ENCODE data around the gene SRRT. TPM values are rescaled to one million over a fixed set of nuclear protein-coding genes. Genes with fewer than 3 reads are reported as not detected.
"Not testable (repeated sequence)": the region's sequence is repeated elsewhere in the genome, so short reads cannot be mapped to it uniquely, and the experiment has no call there.

Gene SRRT
- total RNA-seq, 6 donors from 2014 or later, result 57.9 to 324 (median 111) TPM

DNA sequence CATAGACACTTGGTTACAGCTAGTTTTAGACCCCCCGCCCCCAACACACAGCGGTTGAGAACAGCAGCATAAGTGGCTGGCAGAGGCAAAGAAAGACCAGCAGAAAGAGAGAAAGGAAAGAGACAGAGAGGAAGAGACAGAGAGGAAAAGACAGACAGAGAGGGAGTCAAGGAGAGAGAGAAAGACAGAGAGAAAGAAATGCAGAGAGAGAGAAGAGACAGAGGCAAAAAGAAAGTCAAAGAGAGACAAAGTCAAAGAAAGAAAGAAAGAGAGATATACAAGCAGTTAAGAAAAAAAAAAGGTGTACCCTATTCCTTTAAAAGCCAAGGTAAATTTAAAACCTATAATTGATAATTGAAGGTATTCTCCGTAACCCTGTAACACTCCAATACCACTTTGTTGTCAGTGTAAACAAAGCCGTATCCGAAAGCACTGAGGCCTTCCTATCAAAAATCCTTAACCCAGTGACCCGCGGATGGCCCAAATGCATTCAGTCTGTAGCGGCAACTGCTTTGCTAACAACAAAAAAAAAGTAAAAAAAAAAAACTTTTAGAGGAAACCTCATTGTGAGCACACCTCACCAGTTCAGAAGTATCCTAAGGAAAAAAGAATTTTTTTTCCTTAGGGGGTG, 34.3 kb upstream of the SRRT start:
- WGBS, 2 donors, result 58 to 73% methylated on average over 8 of the region's 8 CpGs
- H3K27ac ChIP-seq, result no peak overlapping the region

DNA sequence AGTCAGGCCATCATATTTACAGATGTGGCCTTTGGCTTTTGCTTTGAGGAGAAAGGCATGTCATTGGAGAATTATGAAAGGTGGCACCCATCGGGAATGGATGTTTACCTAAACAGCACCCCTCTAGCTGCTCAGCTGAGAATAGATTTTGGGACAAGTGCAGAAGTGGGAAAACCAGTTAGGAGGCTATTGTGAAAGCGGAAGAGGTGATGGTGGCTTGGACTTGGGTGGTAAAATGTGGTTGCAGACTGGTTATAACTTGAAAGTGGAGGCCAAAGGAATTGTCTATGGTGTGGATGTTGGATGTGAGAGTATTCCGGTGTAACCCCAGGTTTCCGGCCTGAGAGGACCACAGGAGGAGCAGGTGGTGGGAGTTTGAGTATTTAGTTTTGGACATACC, 27.5 kb upstream of the SRRT start:
- TF ChIP-seq EP300 (IDR thresholded peaks at IDR 0.05) (no peak), POLR2AphosphoS5 (IDR thresholded peaks at IDR 0.05) (no peak), POLR2A (IDR thresholded peaks at IDR 0.05) (no peak)
- TF ChIP-seq, protein P1, sequence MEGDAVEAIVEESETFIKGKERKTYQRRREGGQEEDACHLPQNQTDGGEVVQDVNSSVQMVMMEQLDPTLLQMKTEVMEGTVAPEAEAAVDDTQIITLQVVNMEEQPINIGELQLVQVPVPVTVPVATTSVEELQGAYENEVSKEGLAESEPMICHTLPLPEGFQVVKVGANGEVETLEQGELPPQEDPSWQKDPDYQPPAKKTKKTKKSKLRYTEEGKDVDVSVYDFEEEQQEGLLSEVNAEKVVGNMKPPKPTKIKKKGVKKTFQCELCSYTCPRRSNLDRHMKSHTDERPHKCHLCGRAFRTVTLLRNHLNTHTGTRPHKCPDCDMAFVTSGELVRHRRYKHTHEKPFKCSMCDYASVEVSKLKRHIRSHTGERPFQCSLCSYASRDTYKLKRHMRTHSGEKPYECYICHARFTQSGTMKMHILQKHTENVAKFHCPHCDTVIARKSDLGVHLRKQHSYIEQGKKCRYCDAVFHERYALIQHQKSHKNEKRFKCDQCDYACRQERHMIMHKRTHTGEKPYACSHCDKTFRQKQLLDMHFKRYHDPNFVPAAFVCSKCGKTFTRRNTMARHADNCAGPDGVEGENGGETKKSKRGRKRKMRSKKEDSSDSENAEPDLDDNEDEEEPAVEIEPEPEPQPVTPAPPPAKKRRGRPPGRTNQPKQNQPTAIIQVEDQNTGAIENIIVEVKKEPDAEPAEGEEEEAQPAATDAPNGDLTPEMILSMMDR (IDR thresholded peaks at IDR 0.05), result no peak
- no peaks in the 10 kb centered on the region for H3K36me3 ChIP-seq
- ATAC-seq (ENCODE audit: low FRiP score in 2 of 2) (no peak), DNase-seq (no peak)
- no peaks in the 10 kb centered on the region for H3K9me3 ChIP-seq
- WGBS, 2 donors, result 84 to 89% methylated on average over 4 of the region's 4 CpGs
- no peaks in the 10 kb centered on the region for H3K27me3 ChIP-seq
- peaks cover 7% of the 10 kb centered on the region in 4 donors for H3K4me1 ChIP-seq
- H3K4me3 ChIP-seq, result no peak overlapping the region
- no peak overlapping the region for H3K27ac ChIP-seq

More for the DNA sequence above, 34.3 kb upstream of the SRRT start:
- Histone ChIP-seq H3K4me1 (peaks cover 9 to 20% (median 12%) of the 10 kb centered on the region in 4 donors), H3K4me3 (no peak overlapping the region), H3K36me3 (no peaks in the 10 kb centered on the region), H3K9me3 (no peaks in the 10 kb centered on the region), H3K27me3 (no peaks in the 10 kb centered on the region)
- DNase-seq (no peak), ATAC-seq (ENCODE audit: low FRiP score in 2 of 2) (no peak)
- TF ChIP-seq POLR2AphosphoS5 (IDR thresholded peaks at IDR 0.05) (no peak), POLR2A (IDR thresholded peaks at IDR 0.05) (no peak), EP300 (IDR thresholded peaks at IDR 0.05) (no peak)
- TF ChIP-seq, protein P1 (IDR thresholded peaks at IDR 0.05), result no peak

DNA sequence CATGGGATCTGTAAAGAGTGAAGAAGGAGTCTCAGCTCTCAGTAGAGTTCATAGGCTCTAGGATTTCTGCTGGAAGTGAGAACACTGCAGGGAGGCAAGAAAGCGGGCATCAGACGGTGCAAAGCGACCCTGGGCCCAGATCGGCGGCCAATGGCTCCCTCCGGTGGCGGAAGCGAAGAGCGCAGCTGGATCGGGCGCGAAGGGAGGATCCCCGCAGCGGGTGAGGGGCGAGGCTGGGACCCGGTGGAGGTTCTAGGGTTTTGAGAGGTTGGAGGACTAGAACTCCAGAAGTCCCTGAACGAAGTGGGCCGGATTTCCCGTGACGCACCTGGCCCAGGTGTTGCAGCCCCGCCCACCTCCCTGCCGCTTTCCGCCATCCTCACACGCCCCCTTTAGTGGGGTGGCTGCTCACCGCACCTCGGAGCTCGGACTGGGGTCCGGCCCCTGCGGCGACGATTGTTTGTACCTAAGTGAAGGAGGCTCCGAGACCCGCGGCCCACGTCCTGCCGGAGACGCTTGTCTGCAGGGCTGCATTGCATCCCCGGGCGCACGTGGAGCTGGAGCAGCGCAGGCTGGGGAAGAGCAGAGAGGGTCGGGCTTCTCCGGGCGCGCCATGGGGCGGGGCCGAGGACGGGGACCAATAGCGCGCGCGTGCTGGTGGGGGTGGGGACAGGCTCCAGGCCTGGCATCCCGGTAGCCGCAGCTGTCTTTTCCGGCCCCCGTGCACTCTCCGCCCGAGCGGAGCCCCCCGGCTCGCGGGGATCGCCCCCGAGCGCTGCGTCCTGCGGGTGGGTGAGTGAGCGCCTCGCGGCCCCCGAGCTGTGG, 22.6 kb upstream of the SRRT start, which contains the start of gene SLC12A9:
TSS of gene SLC12A9 (plus strand) at position 666 of the 825 bp plus-strand sequence. CDS start 1,485 bp downstream, outside the sequence.
- Histone ChIP-seq H3K4me3 (peak within 1 kb of the TSS; percentile 61 to 90 (median 79)), H3K9me3 (no peaks in the 10 kb centered on the region), H3K27ac (peak within 1 kb of the TSS; percentile 59 to 89 (median 84)), H3K36me3 (peaks cover 0 to 11% (median 5%) of the 10 kb centered on the region in 4 donors), H3K4me1 (peaks cover 12 to 25% (median 18%) of the 10 kb centered on the region in 4 donors), H3K27me3 (no peaks in the 10 kb centered on the region)
- ATAC-seq (ENCODE audit: low FRiP score in 2 of 2) (peak; percentile 99), DNase-seq (peak; percentile 92 to 98)
- WGBS, 2 donors, result 1 to 15% methylated on average over 4 to 41 of the region's 71 CpGs
- no peak for TF ChIP-seq EP300 (IDR thresholded peaks at IDR 0.05)
- TF ChIP-seq, protein P1 (IDR thresholded peaks at IDR 0.05), result peak; percentile 93 to 97 (median 96)
- TF ChIP-seq POLR2A (IDR thresholded peaks at IDR 0.05), result peak in 2 of 4 donors; percentile 15 to 63
- TF ChIP-seq POLR2AphosphoS5 (IDR thresholded peaks at IDR 0.05), result peak in 1 of 2 donors; percentile 34

DNA sequence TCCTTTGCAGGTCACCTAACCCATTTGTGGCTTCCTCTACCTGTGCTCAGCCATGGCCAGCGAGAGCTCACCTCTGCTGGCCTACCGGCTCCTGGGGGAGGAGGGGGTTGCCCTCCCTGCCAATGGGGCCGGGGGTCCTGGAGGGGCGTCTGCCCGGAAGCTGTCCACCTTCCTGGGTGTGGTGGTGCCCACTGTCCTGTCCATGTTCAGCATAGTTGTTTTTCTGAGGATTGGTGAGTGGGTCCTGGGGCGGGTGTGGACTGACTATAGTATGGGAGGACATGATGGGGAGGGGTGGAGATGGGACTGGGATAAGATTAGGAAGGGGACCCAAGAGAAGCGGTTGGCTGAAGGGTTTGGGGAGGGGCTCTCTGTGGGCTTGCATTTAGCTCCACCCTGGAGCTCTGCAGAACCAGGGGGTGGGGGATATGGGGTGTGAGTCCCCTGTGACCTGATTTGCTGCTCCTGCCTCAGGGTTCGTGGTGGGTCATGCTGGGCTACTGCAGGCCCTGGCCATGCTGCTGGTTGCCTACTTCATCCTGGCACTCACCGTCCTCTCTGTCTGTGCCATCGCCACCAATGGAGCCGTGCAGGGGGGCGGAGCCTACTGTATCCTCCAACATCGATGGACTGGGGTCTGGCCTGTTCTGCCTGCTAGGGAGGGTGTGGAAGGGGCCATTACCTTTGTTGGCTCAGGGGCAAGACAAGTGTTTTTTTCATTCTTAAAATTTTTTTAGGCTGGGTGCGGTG, 20.6 kb upstream of the SRRT start:
- ATAC-seq (ENCODE audit: low FRiP score in 2 of 2), result no peak

DNA sequence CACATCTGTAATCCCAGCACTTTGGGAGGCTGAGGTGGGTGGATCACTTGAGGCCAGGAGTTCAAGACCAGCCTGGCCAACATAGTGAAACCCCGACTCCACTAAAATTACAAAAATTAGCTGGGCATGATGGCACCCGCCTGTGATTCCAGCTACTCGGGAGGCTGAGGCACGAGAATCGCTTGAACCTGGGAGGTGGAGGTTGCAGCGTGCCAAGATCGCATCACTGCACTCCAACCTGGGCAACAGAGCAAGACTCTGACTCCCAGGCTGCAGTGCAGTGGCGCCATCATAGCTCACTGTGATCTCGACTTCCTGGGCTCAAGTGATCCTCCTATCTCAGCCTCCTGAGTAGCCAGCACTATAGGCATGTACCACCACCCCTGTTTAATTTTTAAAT, 20.0 kb upstream of the SRRT start:
- WGBS, 2 donors, result 92 to 94% methylated on average over 9 of the region's 9 CpGs
- not testable (repeated sequence) for ATAC-seq (ENCODE audit: low FRiP score in 2 of 2)

More for the DNA sequence above, 20.6 kb upstream of the SRRT start:
- no peaks in the 10 kb centered on the region for H3K9me3 ChIP-seq
- TF ChIP-seq POLR2A (IDR thresholded peaks at IDR 0.05), result no peak
- TF ChIP-seq EP300 (IDR thresholded peaks at IDR 0.05), result no peak
- TF ChIP-seq POLR2AphosphoS5 (IDR thresholded peaks at IDR 0.05), result no peak
- TF ChIP-seq, protein P1 (IDR thresholded peaks at IDR 0.05), result no peak
- H3K4me1 ChIP-seq, result peaks cover 12 to 25% (median 18%) of the 10 kb centered on the region in 4 donors
- no peak overlapping the region for H3K4me3 ChIP-seq
- peak overlapping the region in 2 of 4 donors; percentile 59 to 89 for H3K27ac ChIP-seq
- H3K27me3 ChIP-seq, result no peaks in the 10 kb centered on the region
- DNase-seq, result no peak
- peaks cover 0 to 22% (median 5%) of the 10 kb centered on the region in 4 donors for H3K36me3 ChIP-seq
- 85 to 90% methylated on average over 11 to 14 of the region's 14 CpGs for WGBS, 2 donors

More for the DNA sequence above, 20.0 kb upstream of the SRRT start:
- not testable (repeated sequence) for H3K27me3 ChIP-seq, DNase-seq, H3K27ac ChIP-seq, H3K9me3 ChIP-seq, H3K4me3 ChIP-seq
- Histone ChIP-seq H3K4me1 (peaks cover 12 to 25% (median 18%) of the 10 kb centered on the region in 4 donors), H3K36me3 (peaks cover 0 to 26% (median 7%) of the 10 kb centered on the region in 4 donors)

Data from upper lobe of left lung (tissue), 6 donors.